ENCODE data around the gene TMEM217. TPM values are rescaled to one million over a fixed set of nuclear protein-coding genes. Genes with fewer than 3 reads are reported as not detected.

Gene TMEM217
- total RNA-seq, 1 donor from 2014 or later, result 4.0 TPM

- no peak for TF ChIP-seq CTCF (IDR thresholded peaks at IDR 0.05)
- Mint-ChIP-seq H3K27me3 (ENCODE audit: low read depth) (no peaks in the 10 kb centered on the region), H3K9me3 (ENCODE audit: low read depth) (no peaks in the 10 kb centered on the region), H3K4me1 (ENCODE audit: low read depth) (peaks cover 51% of the 10 kb centered on the region), H3K36me3 (ENCODE audit: low read depth) (peaks cover 2% of the 10 kb centered on the region), H3K4me3 (ENCODE audit: unreplicated experiment) (no peak overlapping the region), H3K27ac (ENCODE audit: unreplicated experiment) (no peak overlapping the region)
- no peak for DNase-seq (ENCODE audit: low spot score)
Observed at GRCh38 chr6:37260444-37260843, 2.5 kb upstream of the TMEM217 start.

GRCh38 chr6:37260040-37260439, 2.1 kb upstream of the TMEM217 start:
- Mint-ChIP-seq H3K27ac (ENCODE audit: unreplicated experiment) (peak overlapping the region; percentile 20), H3K4me1 (ENCODE audit: low read depth) (peaks cover 47% of the 10 kb centered on the region), H3K4me3 (ENCODE audit: unreplicated experiment) (no peak overlapping the region), H3K27me3 (ENCODE audit: low read depth) (no peaks in the 10 kb centered on the region), H3K36me3 (ENCODE audit: low read depth) (peaks cover 2% of the 10 kb centered on the region), H3K9me3 (ENCODE audit: low read depth) (no peaks in the 10 kb centered on the region)
- no peak for TF ChIP-seq CTCF (IDR thresholded peaks at IDR 0.05)
- DNase-seq (ENCODE audit: low spot score), result no peak

DNA sequence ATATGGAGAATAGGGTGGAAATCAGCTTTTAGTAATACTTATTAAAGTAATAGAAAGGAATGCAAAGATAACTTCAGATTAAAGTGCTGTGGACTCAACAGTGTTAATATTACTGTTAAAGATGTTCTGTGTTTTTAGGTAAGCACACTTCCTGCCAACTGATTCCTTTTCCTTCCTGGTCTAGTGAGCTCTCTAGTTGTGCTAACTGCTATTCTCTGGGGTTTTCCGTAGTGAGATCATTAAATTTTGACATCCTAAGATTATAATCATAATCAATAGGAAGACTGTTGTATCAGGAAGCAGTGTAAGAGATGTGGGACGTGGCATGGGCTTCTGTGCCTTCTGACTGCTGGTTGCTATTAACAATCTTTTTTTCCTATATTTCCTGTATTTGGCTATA, 1.2 kb upstream of the TMEM217 start:
- peak overlapping the region; percentile 46 for H3K27ac Mint-ChIP-seq (ENCODE audit: unreplicated experiment)
- peak overlapping the region; percentile 96 for H3K4me3 Mint-ChIP-seq (ENCODE audit: unreplicated experiment)

GRCh38 chr6:37258405-37259105, 611 bp upstream of the TMEM217 start:
- peak; percentile 24 for TF ChIP-seq CTCF (IDR thresholded peaks at IDR 0.05)
- Mint-ChIP-seq H3K9me3 (ENCODE audit: low read depth) (no peaks in the 10 kb centered on the region), H3K4me1 (ENCODE audit: low read depth) (peaks cover 41% of the 10 kb centered on the region), H3K27ac (ENCODE audit: unreplicated experiment) (peak overlapping the region; percentile 96), H3K4me3 (ENCODE audit: unreplicated experiment) (peak overlapping the region; percentile 96), H3K36me3 (ENCODE audit: low read depth) (peaks cover 2% of the 10 kb centered on the region), H3K27me3 (ENCODE audit: low read depth) (no peaks in the 10 kb centered on the region)
- no peak for DNase-seq (ENCODE audit: low spot score)

More for the DNA sequence above, 1.2 kb upstream of the TMEM217 start:
- no peaks in the 10 kb centered on the region for H3K9me3 Mint-ChIP-seq (ENCODE audit: low read depth)
- TF ChIP-seq CTCF (IDR thresholded peaks at IDR 0.05), result no peak
- peaks cover 41% of the 10 kb centered on the region for H3K4me1 Mint-ChIP-seq (ENCODE audit: low read depth)
- peaks cover 2% of the 10 kb centered on the region for H3K36me3 Mint-ChIP-seq (ENCODE audit: low read depth)
- H3K27me3 Mint-ChIP-seq (ENCODE audit: low read depth), result no peaks in the 10 kb centered on the region
- DNase-seq (ENCODE audit: low spot score), result no peak

GRCh38 chr6:37257320-37257633, 667 bp downstream of the TMEM217 start:
- H3K9me3 Mint-ChIP-seq (ENCODE audit: low read depth), result no peaks in the 10 kb centered on the region
- H3K27ac Mint-ChIP-seq (ENCODE audit: unreplicated experiment), result peak overlapping the region; percentile 96
- H3K36me3 Mint-ChIP-seq (ENCODE audit: low read depth), result no peaks in the 10 kb centered on the region
- no peaks in the 10 kb centered on the region for H3K27me3 Mint-ChIP-seq (ENCODE audit: low read depth)
- DNase-seq (ENCODE audit: low spot score), result no peak
- H3K4me3 Mint-ChIP-seq (ENCODE audit: unreplicated experiment), result peak overlapping the region; percentile 96
- peaks cover 33% of the 10 kb centered on the region for H3K4me1 Mint-ChIP-seq (ENCODE audit: low read depth)
- no peak for TF ChIP-seq CTCF (IDR thresholded peaks at IDR 0.05)

Data from chondrocyte (in vitro differentiated cells).